ENCODE results near the gene NR4A1. TPM values are rescaled to one million over a fixed set of nuclear protein-coding genes. Genes with fewer than 3 reads are reported as not detected.

NR4A1 gene
- polyA plus RNA-seq, 1 of the 3 experiments (the other 2 are of a cell fraction) = 120 TPM

DNA sequence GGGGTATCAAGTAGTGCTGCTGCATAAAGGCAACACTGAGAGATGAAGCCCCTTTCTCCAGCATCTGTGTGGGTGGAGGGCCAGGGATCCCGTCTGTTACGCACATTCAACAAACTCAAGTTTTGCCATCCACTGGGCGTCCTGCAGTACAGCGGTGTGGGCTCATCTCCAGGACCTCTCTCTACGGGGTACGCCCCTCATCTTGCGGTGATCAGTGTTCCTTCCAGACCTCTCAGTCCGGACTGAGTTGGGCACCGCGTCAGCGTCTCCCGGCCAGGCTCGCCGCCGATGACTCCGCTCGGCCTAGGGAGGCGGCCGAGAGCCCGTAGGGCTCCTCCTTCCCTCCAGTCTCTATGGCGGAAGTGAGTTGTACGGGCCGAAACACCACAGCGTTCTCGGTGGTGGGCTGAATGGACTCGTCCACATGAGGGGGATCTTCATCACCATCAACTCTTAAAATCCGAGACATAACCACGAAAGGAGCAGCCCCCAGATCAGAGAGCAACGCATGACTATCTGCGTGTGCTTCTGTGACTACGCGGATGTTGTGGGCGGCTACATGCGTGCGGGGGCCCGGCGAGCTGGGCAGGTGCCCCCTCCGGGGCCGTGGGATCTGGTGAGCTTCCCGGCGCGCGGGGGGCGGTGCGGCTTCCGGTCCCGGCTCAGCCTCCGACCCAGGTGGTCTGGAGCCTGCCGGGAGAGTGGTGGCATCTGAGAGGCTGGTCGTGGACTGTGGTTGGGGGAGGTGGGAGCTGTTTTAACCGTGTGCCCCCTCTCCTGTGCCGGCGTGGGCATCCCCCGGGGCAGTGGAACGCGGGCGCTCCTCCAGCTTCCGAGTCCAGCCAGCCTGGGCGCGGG lies 18.3 kb downstream of the NR4A1 start, which contains the start of gene ATG101 (continued):
- TF ChIP-seq TCF12 (IDR thresholded peaks at IDR 0.05) = no peak
- TF ChIP-seq, protein P1, sequence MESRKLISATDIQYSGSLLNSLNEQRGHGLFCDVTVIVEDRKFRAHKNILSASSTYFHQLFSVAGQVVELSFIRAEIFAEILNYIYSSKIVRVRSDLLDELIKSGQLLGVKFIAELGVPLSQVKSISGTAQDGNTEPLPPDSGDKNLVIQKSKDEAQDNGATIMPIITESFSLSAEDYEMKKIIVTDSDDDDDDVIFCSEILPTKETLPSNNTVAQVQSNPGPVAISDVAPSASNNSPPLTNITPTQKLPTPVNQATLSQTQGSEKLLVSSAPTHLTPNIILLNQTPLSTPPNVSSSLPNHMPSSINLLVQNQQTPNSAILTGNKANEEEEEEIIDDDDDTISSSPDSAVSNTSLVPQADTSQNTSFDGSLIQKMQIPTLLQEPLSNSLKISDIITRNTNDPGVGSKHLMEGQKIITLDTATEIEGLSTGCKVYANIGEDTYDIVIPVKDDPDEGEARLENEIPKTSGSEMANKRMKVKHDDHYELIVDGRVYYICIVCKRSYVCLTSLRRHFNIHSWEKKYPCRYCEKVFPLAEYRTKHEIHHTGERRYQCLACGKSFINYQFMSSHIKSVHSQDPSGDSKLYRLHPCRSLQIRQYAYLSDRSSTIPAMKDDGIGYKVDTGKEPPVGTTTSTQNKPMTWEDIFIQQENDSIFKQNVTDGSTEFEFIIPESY (IDR thresholded peaks at IDR 0.05; ENCODE audit: borderline replicate concordance, low read depth) = no peak
- TF ChIP-seq USF2 (IDR thresholded peaks at IDR 0.05; ENCODE audit: borderline replicate concordance, low read depth, low read length) = no peak
- TF ChIP-seq RXRA (IDR thresholded peaks at IDR 0.05; ENCODE audit: borderline replicate concordance, low read depth) = no peak
- peak; percentile 72 for TF ChIP-seq TAF1 (IDR thresholded peaks at IDR 0.05; ENCODE audit: borderline replicate concordance, low read depth, low read length)
- TF ChIP-seq RFX5 (IDR thresholded peaks at IDR 0.05; ENCODE audit: low read length) = no peak
- TF ChIP-seq CHD2 (IDR thresholded peaks at IDR 0.05; ENCODE audit: low read length, partially characterized antibody) = peak; percentile 35
- TF ChIP-seq EZH2phosphoT487 (IDR thresholded peaks at IDR 0.05; ENCODE audit: borderline replicate concordance, low read depth) = no peak
- no peak for TF ChIP-seq TEAD4 (IDR thresholded peaks at IDR 0.05; ENCODE audit: borderline replicate concordance, insufficient read depth)
- TF ChIP-seq REST (IDR thresholded peaks at IDR 0.05; ENCODE audit: low read depth, low read length) = no peak; the same call in 1 of the 2 replicates
- TF ChIP-seq JUND (IDR thresholded peaks at IDR 0.05) = peak; percentile 32; the same call in 1 of the 2 replicates
- TF ChIP-seq YY1 (IDR thresholded peaks at IDR 0.05; ENCODE audit: low read depth) = no peak
- peak; percentile 25 for TF ChIP-seq MAX (IDR thresholded peaks at IDR 0.05; ENCODE audit: low read depth)
- peak; percentile 20 to 62; a peak in 2 of 4 replicates for TF ChIP-seq EP300 (IDR thresholded peaks at IDR 0.05; ENCODE audit: borderline replicate concordance in 1 of 2, low read depth in 1 of 2, low read length in 1 of 2)
- TF ChIP-seq SIN3A (IDR thresholded peaks at IDR 0.05; ENCODE audit: borderline replicate concordance, low read depth, low read length) = peak; percentile 41; the same call in 1 of the 2 replicates
- TF ChIP-seq GABPA (IDR thresholded peaks at IDR 0.05; ENCODE audit: low read depth) = peak; percentile 86
- no peak for TF ChIP-seq IRF3 (IDR thresholded peaks at IDR 0.05; ENCODE audit: low read depth, low read length)
- TF ChIP-seq, protein P2, sequence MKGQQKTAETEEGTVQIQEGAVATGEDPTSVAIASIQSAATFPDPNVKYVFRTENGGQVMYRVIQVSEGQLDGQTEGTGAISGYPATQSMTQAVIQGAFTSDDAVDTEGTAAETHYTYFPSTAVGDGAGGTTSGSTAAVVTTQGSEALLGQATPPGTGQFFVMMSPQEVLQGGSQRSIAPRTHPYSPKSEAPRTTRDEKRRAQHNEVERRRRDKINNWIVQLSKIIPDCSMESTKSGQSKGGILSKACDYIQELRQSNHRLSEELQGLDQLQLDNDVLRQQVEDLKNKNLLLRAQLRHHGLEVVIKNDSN (IDR thresholded peaks at IDR 0.05; ENCODE audit: borderline replicate concordance, low read depth) = no peak
- no peak for TF ChIP-seq PBX3 (IDR thresholded peaks at IDR 0.05)

Measured in SK-N-SH (cell line).